H7 (cell line): Measurements from ENCODE around the gene HECTD4. TPM values are rescaled to one million over a fixed set of nuclear protein-coding genes. Genes with fewer than 3 reads are reported as not detected.

Source experiments
- DNase-seq: peaks from one replicate; pipeline ENCODE4 v3.0.0; 2012
- H3K27me3 ChIP-seq: 2 replicates; pipeline ENCODE4 v1.6.0; 2011; ENCODE audit warnings: mild to moderate bottlenecking, low read length; ENCODE audit not compliant: control insufficient read depth, insufficient read depth
- H3K36me3 ChIP-seq: replicated peaks from 2 replicates; pipeline ENCODE4 v1.5.1; 2011; ENCODE audit warnings: low read length; ENCODE audit not compliant: control insufficient read depth, insufficient read depth
- H3K4me3 ChIP-seq: 2 replicates; pipeline ENCODE4 v1.5.1; 2011; ENCODE audit warnings: low read depth, mild to moderate bottlenecking, control low read depth, low read length, moderate library complexity; ENCODE audit not compliant: insufficient read depth
- total RNA-seq: library from RNA; depleted of rRNA; stranded (reverse); fragments of >200 nt; shearing (Covaris generic); gene quantifications from 2 replicates; pipeline ENCODE4 v1.2.3, GENCODE V29; 2014

Gene HECTD4
- total RNA-seq, 1 experiment from 2014 or later, result 7.1 TPM

- DNase-seq, result no peak
- Histone ChIP-seq H3K27me3 (no peaks in the 10 kb centered on the region), H3K36me3 (no peaks in the 10 kb centered on the region), H3K4me3 (no peak overlapping the region)
These were observed 54.9 kb downstream of the HECTD4 start for GRCh38 chr12:112327209-112327938.

GRCh38 chr12:112325622-112326207, 56.5 kb downstream of the HECTD4 start:
- no peaks in the 10 kb centered on the region for H3K27me3 ChIP-seq
- DNase-seq, result no peak
- H3K36me3 ChIP-seq, result no peaks in the 10 kb centered on the region
- no peak overlapping the region for H3K4me3 ChIP-seq

- Histone ChIP-seq H3K4me3 (no peak overlapping the region), H3K27me3 (no peaks in the 10 kb centered on the region), H3K36me3 (no peaks in the 10 kb centered on the region)
- DNase-seq, result no peak
These were observed 57.1 kb downstream of the HECTD4 start for GRCh38 chr12:112325157-112325556.

GRCh38 chr12:112322882-112323547, 59.2 kb downstream of the HECTD4 start:
- H3K27me3 ChIP-seq, result no peaks in the 10 kb centered on the region
- no peak for DNase-seq
- H3K4me3 ChIP-seq, result no peak overlapping the region
- peaks cover 5% of the 10 kb centered on the region for H3K36me3 ChIP-seq

GRCh38 chr12:112322441-112322840, 59.8 kb downstream of the HECTD4 start:
- Histone ChIP-seq H3K36me3 (peaks cover 5% of the 10 kb centered on the region), H3K27me3 (no peaks in the 10 kb centered on the region), H3K4me3 (no peak overlapping the region)
- DNase-seq, result no peak

GRCh38 chr12:112321245-112321644, 61.0 kb downstream of the HECTD4 start:
- H3K4me3 ChIP-seq, result no peak overlapping the region
- DNase-seq, result peak; percentile 16
- no peaks in the 10 kb centered on the region for H3K27me3 ChIP-seq
- H3K36me3 ChIP-seq, result peaks cover 5% of the 10 kb centered on the region

- H3K4me3 ChIP-seq, result no peak overlapping the region
- DNase-seq, result no peak
- H3K36me3 ChIP-seq, result peaks cover 5% of the 10 kb centered on the region
- no peaks in the 10 kb centered on the region for H3K27me3 ChIP-seq
These were observed 62.8 kb downstream of the HECTD4 start for GRCh38 chr12:112319395-112319794.

GRCh38 chr12:112317481-112317880, 64.8 kb downstream of the HECTD4 start:
- peaks cover 5% of the 10 kb centered on the region for H3K36me3 ChIP-seq
- no peak for DNase-seq
- no peak overlapping the region for H3K4me3 ChIP-seq
- no peaks in the 10 kb centered on the region for H3K27me3 ChIP-seq

- no peak for DNase-seq
- no peaks in the 10 kb centered on the region for H3K27me3 ChIP-seq
- H3K4me3 ChIP-seq, result no peak overlapping the region
- H3K36me3 ChIP-seq, result peaks cover 5% of the 10 kb centered on the region
These were observed 67.2 kb downstream of the HECTD4 start for GRCh38 chr12:112314981-112315380.

GRCh38 chr12:112309797-112310196, 72.4 kb downstream of the HECTD4 start:
- H3K27me3 ChIP-seq, result no peaks in the 10 kb centered on the region
- no peaks in the 10 kb centered on the region for H3K36me3 ChIP-seq
- DNase-seq, result no peak
- H3K4me3 ChIP-seq, result no peak overlapping the region

GRCh38 chr12:112308652-112309051, 73.6 kb downstream of the HECTD4 start:
- H3K36me3 ChIP-seq, result no peaks in the 10 kb centered on the region
- no peak for DNase-seq
- no peak overlapping the region for H3K4me3 ChIP-seq
- H3K27me3 ChIP-seq, result no peaks in the 10 kb centered on the region

- DNase-seq, result no peak
- no peaks in the 10 kb centered on the region for H3K27me3 ChIP-seq
- no peak overlapping the region for H3K4me3 ChIP-seq
- no peaks in the 10 kb centered on the region for H3K36me3 ChIP-seq
These were observed 74.1 kb downstream of the HECTD4 start for GRCh38 chr12:112308161-112308560.

- Histone ChIP-seq H3K4me3 (no peak overlapping the region), H3K36me3 (no peaks in the 10 kb centered on the region), H3K27me3 (no peaks in the 10 kb centered on the region)
- DNase-seq, result no peak
These were observed 74.8 kb downstream of the HECTD4 start for GRCh38 chr12:112307317-112308011.

GRCh38 chr12:112305951-112306350, 76.3 kb downstream of the HECTD4 start:
- Histone ChIP-seq H3K4me3 (no peak overlapping the region), H3K36me3 (no peaks in the 10 kb centered on the region; the same call in 1 of the 2 replicates), H3K27me3 (no peaks in the 10 kb centered on the region)
- DNase-seq, result no peak
